HG03139 (cell line): ENCODE results near the gene TLNRD1.

Experiments used
- ATAC-seq: cut with Tn5 transposase; IDR thresholded peaks from one replicate; pipeline ENCODE4 v1.9.1; 2021; ENCODE audit not compliant: unreplicated experiment

The TLNRD1 gene

GRCh38 chr15:80976851-80977250, 23.9 kb upstream of the TLNRD1 start:
- no peak for ATAC-seq

- ATAC-seq, result no peak
Observed at GRCh38 chr15:80977627-80978036, 23.1 kb upstream of the TLNRD1 start.

GRCh38 chr15:80978685-80979329, 21.9 kb upstream of the TLNRD1 start:
- no peak for ATAC-seq

GRCh38 chr15:80979538-80980200, 21.1 kb upstream of the TLNRD1 start:
- no peak for ATAC-seq

GRCh38 chr15:80982205-80982604, 18.5 kb upstream of the TLNRD1 start:
- ATAC-seq, result no peak

GRCh38 chr15:80982839-80983238, 17.9 kb upstream of the TLNRD1 start:
- no peak for ATAC-seq

- no peak for ATAC-seq
Observed at GRCh38 chr15:80984856-80985255, 15.9 kb upstream of the TLNRD1 start.

GRCh38 chr15:80985981-80986380, 14.7 kb upstream of the TLNRD1 start:
- no peak for ATAC-seq

GRCh38 chr15:80986487-80986886, 14.2 kb upstream of the TLNRD1 start:
- no peak for ATAC-seq

- ATAC-seq, result no peak
Observed at GRCh38 chr15:80988148-80988796, 12.5 kb upstream of the TLNRD1 start.

GRCh38 chr15:80989081-80989517, 11.6 kb upstream of the TLNRD1 start:
- ATAC-seq, result no peak

GRCh38 chr15:80989518-80990478, 10.9 kb upstream of the TLNRD1 start, which contains the start of gene MESD:
TSS of gene MESD (minus strand) at chr15:80989819. CDS start at chr15:80989791, 28 bp downstream.
- ATAC-seq, result peak; percentile 97

GRCh38 chr15:80990955-80991354, 9.8 kb upstream of the TLNRD1 start:
- ATAC-seq, result no peak

GRCh38 chr15:80991421-80991820, 9.3 kb upstream of the TLNRD1 start:
- no peak for ATAC-seq

GRCh38 chr15:80992006-80992405, 8.7 kb upstream of the TLNRD1 start:
- ATAC-seq, result no peak

GRCh38 chr15:80992441-80992840, 8.3 kb upstream of the TLNRD1 start:
- no peak for ATAC-seq

GRCh38 chr15:80996247-80996646, 4.5 kb upstream of the TLNRD1 start:
- no peak for ATAC-seq

GRCh38 chr15:80997692-80998091, 3.0 kb upstream of the TLNRD1 start:
- no peak for ATAC-seq

- no peak for ATAC-seq
Observed at GRCh38 chr15:80998251-80998650, 2.5 kb upstream of the TLNRD1 start.

GRCh38 chr15:80999623-81000036, 1.1 kb upstream of the TLNRD1 start:
- ATAC-seq, result no peak

GRCh38 chr15:81000144-81000623, 539 bp upstream of the TLNRD1 start:
- ATAC-seq, result no peak
